ENCODE results near the gene TPO. TPM values are rescaled to one million over a fixed set of nuclear protein-coding genes. Genes with fewer than 3 reads are reported as not detected.
"Not testable (repeated sequence)": the region's sequence is repeated elsewhere in the genome, so short reads cannot be mapped to it uniquely, and the experiment has no call there.

TPO gene
- total RNA-seq, 1 experiment from 2014 or later: not detected

DNA sequence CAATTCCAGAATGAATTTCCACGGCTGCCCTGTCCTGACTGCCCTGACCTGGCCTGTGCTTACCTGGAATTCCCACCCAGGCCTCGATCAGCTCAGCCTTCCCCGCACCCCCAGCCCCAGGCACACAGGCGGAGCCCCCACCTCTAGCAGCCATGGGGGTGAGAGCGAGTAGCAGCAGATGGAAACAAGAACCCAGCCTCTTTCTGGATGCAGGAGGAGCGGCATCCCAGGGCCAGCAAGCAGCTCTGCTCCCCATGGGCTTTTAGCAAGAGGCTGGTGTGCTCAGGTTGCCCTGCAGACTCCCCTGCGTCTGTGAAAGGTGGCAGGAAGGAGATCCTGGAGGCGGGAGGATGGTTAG, 101.8 kb downstream of the TPO start:
- no peaks in the 10 kb centered on the region for H3K36me3 Mint-ChIP-seq (ENCODE audit: insufficient read depth, unreplicated experiment)
- no peaks in the 10 kb centered on the region for H3K4me1 Mint-ChIP-seq (ENCODE audit: low read depth, unreplicated experiment)
- no peak overlapping the region for H3K27ac Mint-ChIP-seq (ENCODE audit: unreplicated experiment)
- peaks cover 3% of the 10 kb centered on the region for H3K9me3 Mint-ChIP-seq (ENCODE audit: low read depth, unreplicated experiment)
- no peak for DNase-seq
- no TSS peak for BruUV-seq (replicated peaks)
- CTCF ChIA-PET: no interaction called here
- TF ChIP-seq, protein P1, sequence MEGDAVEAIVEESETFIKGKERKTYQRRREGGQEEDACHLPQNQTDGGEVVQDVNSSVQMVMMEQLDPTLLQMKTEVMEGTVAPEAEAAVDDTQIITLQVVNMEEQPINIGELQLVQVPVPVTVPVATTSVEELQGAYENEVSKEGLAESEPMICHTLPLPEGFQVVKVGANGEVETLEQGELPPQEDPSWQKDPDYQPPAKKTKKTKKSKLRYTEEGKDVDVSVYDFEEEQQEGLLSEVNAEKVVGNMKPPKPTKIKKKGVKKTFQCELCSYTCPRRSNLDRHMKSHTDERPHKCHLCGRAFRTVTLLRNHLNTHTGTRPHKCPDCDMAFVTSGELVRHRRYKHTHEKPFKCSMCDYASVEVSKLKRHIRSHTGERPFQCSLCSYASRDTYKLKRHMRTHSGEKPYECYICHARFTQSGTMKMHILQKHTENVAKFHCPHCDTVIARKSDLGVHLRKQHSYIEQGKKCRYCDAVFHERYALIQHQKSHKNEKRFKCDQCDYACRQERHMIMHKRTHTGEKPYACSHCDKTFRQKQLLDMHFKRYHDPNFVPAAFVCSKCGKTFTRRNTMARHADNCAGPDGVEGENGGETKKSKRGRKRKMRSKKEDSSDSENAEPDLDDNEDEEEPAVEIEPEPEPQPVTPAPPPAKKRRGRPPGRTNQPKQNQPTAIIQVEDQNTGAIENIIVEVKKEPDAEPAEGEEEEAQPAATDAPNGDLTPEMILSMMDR (IDR thresholded peaks at IDR 0.05; ENCODE audit: unreplicated experiment): no peak
- intact Hi-C loops (cut with micrococcal nuclease; ENCODE audit: unreplicated experiment): no loop called here
- no peak overlapping the region for H3K4me3 Mint-ChIP-seq (ENCODE audit: low read depth, unreplicated experiment)
- H3K27me3 Mint-ChIP-seq (ENCODE audit: unreplicated experiment): no peaks in the 10 kb centered on the region

DNA sequence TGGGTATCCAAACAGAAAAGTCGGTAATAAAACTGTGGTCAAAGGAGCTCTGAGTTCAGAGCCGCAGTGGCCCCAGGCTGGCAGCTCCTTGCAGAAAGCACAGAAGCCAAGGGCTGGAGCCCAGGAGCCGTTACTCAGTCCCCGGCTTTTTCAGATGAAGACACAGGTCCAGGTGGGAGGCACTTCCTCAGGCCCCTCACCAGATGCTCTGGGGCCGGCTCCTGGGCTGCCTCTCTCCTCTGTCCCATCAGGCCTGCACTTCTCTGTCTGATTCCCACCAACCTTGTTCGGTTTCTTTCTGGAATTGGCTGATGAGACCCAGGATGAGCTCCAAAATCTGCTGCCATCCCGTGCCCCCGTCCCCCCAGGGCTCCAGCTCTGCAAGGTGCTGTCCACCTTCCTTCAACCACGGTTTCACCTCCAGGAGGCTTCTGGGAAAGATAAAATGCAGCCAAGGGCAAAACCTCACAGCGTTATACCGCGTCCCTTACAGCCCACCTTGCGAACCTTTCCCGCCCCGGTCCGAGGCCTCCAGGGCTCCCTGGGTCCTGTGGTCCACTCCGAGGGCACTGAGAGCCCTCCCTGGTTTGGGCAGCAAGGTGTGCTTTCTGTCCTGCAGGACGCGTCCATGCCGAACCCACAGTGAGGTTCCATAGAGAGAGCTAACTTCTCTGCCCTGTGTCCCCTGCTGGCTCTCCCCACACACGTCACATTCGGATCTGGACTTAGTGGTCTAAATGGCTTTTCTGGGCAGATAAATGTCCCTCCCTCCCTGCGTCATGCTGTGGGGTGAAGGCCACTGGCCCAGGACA, 102.9 kb downstream of the TPO start:
- Mint-ChIP-seq H3K4me3 (ENCODE audit: low read depth, unreplicated experiment) (no peak overlapping the region), H3K4me1 (ENCODE audit: low read depth, unreplicated experiment) (no peaks in the 10 kb centered on the region), H3K27me3 (ENCODE audit: unreplicated experiment) (no peaks in the 10 kb centered on the region), H3K36me3 (ENCODE audit: insufficient read depth, unreplicated experiment) (no peaks in the 10 kb centered on the region), H3K27ac (ENCODE audit: unreplicated experiment) (no peak overlapping the region), H3K9me3 (ENCODE audit: low read depth, unreplicated experiment) (peaks cover 3% of the 10 kb centered on the region)
- TF ChIP-seq, protein P1 (IDR thresholded peaks at IDR 0.05; ENCODE audit: unreplicated experiment): no peak
- no TSS peak for BruUV-seq (replicated peaks)
- CTCF ChIA-PET: no interaction called here
- intact Hi-C loops (cut with micrococcal nuclease; ENCODE audit: unreplicated experiment): no loop called here
- DNase-seq: no peak

DNA sequence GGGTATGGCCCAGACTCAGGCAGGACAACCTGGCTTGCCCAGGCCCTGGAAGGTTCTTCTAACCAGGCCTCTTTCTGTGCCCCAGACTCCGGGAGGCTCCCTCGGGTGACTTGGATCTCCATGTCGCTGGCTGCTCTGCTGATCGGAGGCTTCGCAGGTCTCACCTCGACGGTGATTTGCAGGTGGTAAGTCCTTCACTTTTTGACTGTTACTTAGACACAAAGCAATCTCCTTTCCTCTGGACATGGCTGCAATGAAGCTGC, 103.5 kb downstream of the TPO start:
- BruUV-seq (replicated peaks): no TSS peak
- H3K27ac Mint-ChIP-seq (ENCODE audit: unreplicated experiment): no peak overlapping the region
- TF ChIP-seq, protein P1 (IDR thresholded peaks at IDR 0.05; ENCODE audit: unreplicated experiment): no peak
- peaks cover 3% of the 10 kb centered on the region for H3K9me3 Mint-ChIP-seq (ENCODE audit: low read depth, unreplicated experiment)
- no peaks in the 10 kb centered on the region for H3K4me1 Mint-ChIP-seq (ENCODE audit: low read depth, unreplicated experiment)
- no peaks in the 10 kb centered on the region for H3K27me3 Mint-ChIP-seq (ENCODE audit: unreplicated experiment)
- H3K4me3 Mint-ChIP-seq (ENCODE audit: low read depth, unreplicated experiment): no peak overlapping the region
- H3K36me3 Mint-ChIP-seq (ENCODE audit: insufficient read depth, unreplicated experiment): no peaks in the 10 kb centered on the region
- CTCF ChIA-PET: no interaction called here
- intact Hi-C loops (cut with micrococcal nuclease; ENCODE audit: unreplicated experiment): no loop called here
- DNase-seq: no peak

DNA sequence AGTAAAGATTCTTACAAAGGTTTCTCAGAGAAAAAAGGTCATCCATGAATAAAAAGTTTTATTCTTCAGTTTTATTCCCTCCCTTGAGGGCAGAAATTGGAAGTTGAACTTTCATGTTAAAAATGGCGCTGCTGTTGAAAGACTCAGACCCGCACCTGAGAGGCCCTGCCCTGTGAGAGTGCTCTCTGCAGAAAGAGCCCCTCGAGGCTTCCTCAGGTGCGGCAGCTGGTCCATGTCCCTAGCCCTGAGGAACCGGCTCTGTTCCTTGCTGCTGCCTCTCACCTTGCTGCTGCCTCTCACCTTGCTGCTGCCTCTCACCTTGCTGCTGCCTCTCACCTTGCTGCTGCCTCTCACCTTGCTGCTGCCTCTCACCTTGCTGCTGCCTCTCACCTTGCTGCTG, 104.0 kb downstream of the TPO start:
- intact Hi-C loops (cut with micrococcal nuclease; ENCODE audit: unreplicated experiment); H3K27ac Mint-ChIP-seq (ENCODE audit: unreplicated experiment); H3K36me3 Mint-ChIP-seq (ENCODE audit: insufficient read depth, unreplicated experiment); BruUV-seq (replicated peaks); H3K9me3 Mint-ChIP-seq (ENCODE audit: low read depth, unreplicated experiment); H3K4me1 Mint-ChIP-seq (ENCODE audit: low read depth, unreplicated experiment); H3K27me3 Mint-ChIP-seq (ENCODE audit: unreplicated experiment); DNase-seq; H3K4me3 Mint-ChIP-seq (ENCODE audit: low read depth, unreplicated experiment); CTCF ChIA-PET: not testable (repeated sequence)

DNA sequence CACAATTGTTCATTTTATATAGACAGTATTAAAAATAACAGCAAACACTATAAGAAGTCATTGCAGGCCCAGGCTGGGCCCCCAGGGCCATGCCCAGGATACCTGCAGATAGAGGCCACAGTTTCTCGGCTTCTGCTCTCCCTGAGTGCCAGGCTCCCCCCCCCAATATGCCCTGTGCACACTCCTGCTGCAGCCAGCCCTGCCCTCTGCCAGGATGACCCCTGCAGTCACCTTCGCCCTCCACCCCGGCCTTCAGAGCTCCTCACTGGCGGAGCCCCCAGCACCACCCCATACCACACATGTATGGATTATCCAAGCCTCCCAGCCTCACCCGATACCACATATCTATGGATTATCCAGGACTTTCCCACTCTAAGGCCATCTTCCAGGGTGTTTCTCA, 104.5 kb downstream of the TPO start:
- CTCF ChIA-PET: no interaction called here

More for the DNA sequence above, 104.5 kb downstream of the TPO start:
- intact Hi-C loops (cut with micrococcal nuclease; ENCODE audit: unreplicated experiment): no loop called here
- no peak for DNase-seq
- TF ChIP-seq, protein P1 (IDR thresholded peaks at IDR 0.05; ENCODE audit: unreplicated experiment): no peak
- peaks cover 3% of the 10 kb centered on the region for H3K9me3 Mint-ChIP-seq (ENCODE audit: low read depth, unreplicated experiment)
- no peak overlapping the region for H3K27ac Mint-ChIP-seq (ENCODE audit: unreplicated experiment)
- no peaks in the 10 kb centered on the region for H3K4me1 Mint-ChIP-seq (ENCODE audit: low read depth, unreplicated experiment)
- BruUV-seq (replicated peaks): no TSS peak
- H3K4me3 Mint-ChIP-seq (ENCODE audit: low read depth, unreplicated experiment): no peak overlapping the region
- no peaks in the 10 kb centered on the region for H3K36me3 Mint-ChIP-seq (ENCODE audit: insufficient read depth, unreplicated experiment)
- no peaks in the 10 kb centered on the region for H3K27me3 Mint-ChIP-seq (ENCODE audit: unreplicated experiment)

Data from Calu3 (cell line).